H9 (cell line): ENCODE results near the gene PALM3. TPM values are rescaled to one million over a fixed set of nuclear protein-coding genes. Genes with fewer than 3 reads are reported as not detected.

Experiments
- DNase-seq: peaks from one replicate; pipeline ENCODE4 v3.0.0-alpha.2; 2017
- H2AFZ ChIP-seq: one replicate; pipeline ENCODE4 v1.6.1; 2013; ENCODE audit warnings: mild to moderate bottlenecking, low read length, control low read depth, moderate library complexity
- H2AK5ac ChIP-seq: 2 replicates; pipeline ENCODE4 v1.6.1; 2013; ENCODE audit warnings: low read length, control low read depth, mixed read lengths; ENCODE audit not compliant: insufficient read length
- H2BK120ac ChIP-seq: one replicate; pipeline ENCODE4 v1.6.1; 2013; ENCODE audit warnings: low read depth, mild to moderate bottlenecking, low read length, control low read depth, inconsistent platforms; ENCODE audit not compliant: poor library complexity, severe bottlenecking
- H2BK12ac ChIP-seq: 2 replicates; pipeline ENCODE4 v1.6.1; 2013; ENCODE audit warnings: low read length, control low read depth, mixed read lengths, low read depth; ENCODE audit not compliant: insufficient read length
- H2BK15ac ChIP-seq: 2 replicates; pipeline ENCODE4 v1.6.1; 2013; ENCODE audit warnings: low read depth, low read length, control low read depth
- H2BK20ac ChIP-seq: one replicate; pipeline ENCODE4 v1.6.1; 2013; ENCODE audit warnings: low read depth, mild to moderate bottlenecking, low read length, control low read depth, inconsistent platforms; ENCODE audit not compliant: poor library complexity, severe bottlenecking
- H2BK5ac ChIP-seq: 2 replicates; pipeline ENCODE4 v1.6.1; 2013; ENCODE audit warnings: low read length, control low read depth, mixed read lengths; ENCODE audit not compliant: insufficient read length
- H3K14ac ChIP-seq: 2 replicates; pipeline ENCODE4 v1.6.1; 2013; ENCODE audit warnings: low read length, control low read depth; ENCODE audit not compliant: insufficient read depth
- H3K18ac ChIP-seq: 2 replicates; pipeline ENCODE4 v1.6.1; 2013; ENCODE audit warnings: low read depth, mild to moderate bottlenecking, mixed read lengths, low read length, control low read depth; ENCODE audit not compliant: insufficient read length
- H3K23ac ChIP-seq: 2 replicates; pipeline ENCODE4 v1.6.1; 2013; ENCODE audit warnings: low read length, control low read depth, mixed read lengths, low read depth; ENCODE audit not compliant: insufficient read length
- H3K23me2 ChIP-seq: 2 replicates; pipeline ENCODE4 v1.6.1; 2013; ENCODE audit warnings: low read depth, mild to moderate bottlenecking, mixed read lengths, low read length, control low read depth; ENCODE audit not compliant: insufficient read length, poor library complexity, severe bottlenecking
- H3K27ac ChIP-seq: 2 replicates; pipeline ENCODE4 v1.5.1; 2013; ENCODE audit warnings: low read length, control low read depth, mixed read lengths, low read depth; ENCODE audit not compliant: insufficient read length
- H3K27me3 ChIP-seq: 2 replicates; pipeline ENCODE4 v1.6.1; 2013; ENCODE audit warnings: low read length, control low read depth, inconsistent platforms; ENCODE audit not compliant: insufficient read depth
- H3K4ac ChIP-seq: 2 replicates; pipeline ENCODE4 v1.6.1; 2013; ENCODE audit warnings: low read depth, mild to moderate bottlenecking, control low read depth, inconsistent platforms, low read length, moderate library complexity
- H3K4me1 ChIP-seq: 2 replicates; pipeline ENCODE4 v1.6.1; 2013; ENCODE audit warnings: low read length, control low read depth, inconsistent platforms; ENCODE audit not compliant: insufficient read depth
- H3K4me2 ChIP-seq: 2 replicates; pipeline ENCODE4 v1.6.1; 2013; ENCODE audit warnings: low read length, control low read depth, mixed read lengths; ENCODE audit not compliant: insufficient read length, insufficient read depth
- H3K56ac ChIP-seq: 2 replicates; pipeline ENCODE4 v1.6.1; 2013; ENCODE audit warnings: low read depth, mild to moderate bottlenecking, mixed read lengths, low read length, control low read depth; ENCODE audit not compliant: insufficient read length
- H3K79me1 ChIP-seq: 2 replicates; pipeline ENCODE4 v1.6.1; 2013; ENCODE audit warnings: low read depth, mild to moderate bottlenecking, moderate library complexity, low read length, control low read depth, inconsistent platforms; ENCODE audit not compliant: insufficient read depth, poor library complexity, severe bottlenecking
- H3K79me2 ChIP-seq: 2 replicates; pipeline ENCODE4 v1.6.1; 2013; ENCODE audit warnings: low read length, control low read depth, inconsistent platforms; ENCODE audit not compliant: insufficient read depth
- H3K9ac ChIP-seq: 2 replicates; pipeline ENCODE4 v1.6.1; 2013; ENCODE audit warnings: low read length, control low read depth, mixed read lengths; ENCODE audit not compliant: insufficient read length; ENCODE audit errors: extremely low read depth
- H3K9me3 ChIP-seq: one replicate; pipeline ENCODE4 v1.6.1; 2013; ENCODE audit warnings: low read depth, low read length, inconsistent platforms; ENCODE audit not compliant: control insufficient read depth
- H3T11ph ChIP-seq: one replicate; pipeline ENCODE4 v1.6.1; 2013; ENCODE audit warnings: mild to moderate bottlenecking, low read length, control low read depth, inconsistent platforms
- H4K20me1 ChIP-seq: one replicate; pipeline ENCODE4 v1.6.1; 2013; ENCODE audit not compliant: control insufficient read depth, insufficient read length, insufficient read depth
- H4K5ac ChIP-seq: 2 replicates; pipeline ENCODE4 v1.6.1; 2013; ENCODE audit warnings: low read depth, mild to moderate bottlenecking, mixed read lengths, low read length, control low read depth; ENCODE audit not compliant: insufficient read length
- H4K8ac ChIP-seq: replicated peaks from 2 replicates; pipeline ENCODE4 v1.6.1; 2013; ENCODE audit warnings: low read length, control low read depth, mixed read lengths, low read depth; ENCODE audit not compliant: insufficient read length
- H4K91ac ChIP-seq: 2 replicates; pipeline ENCODE4 v1.6.1; 2013; ENCODE audit warnings: low read depth, mild to moderate bottlenecking, moderate library complexity, mixed read lengths, low read length, control low read depth; ENCODE audit not compliant: insufficient read length
- H3K27ac Mint-ChIP-seq, 3 experiments: 2 replicates in 2 of 3; 3 replicates in 1 of 3; pipeline ENCODE4 v1.8.0; 2020 to 2021; ENCODE audit warnings: mixed read lengths in 3 of 3, mild to moderate bottlenecking in 1 of 3, moderate library complexity in 1 of 3
- H3K27me3 Mint-ChIP-seq: 2 replicates; pipeline ENCODE4 v1.8.0; 2021; ENCODE audit warnings: low read depth, mild to moderate bottlenecking, moderate library complexity, mixed read lengths
- H3K36me3 Mint-ChIP-seq, 3 experiments: 2 replicates in 2 of 3; 3 replicates in 1 of 3; pipeline ENCODE4 v1.8.0; 2020 to 2021; ENCODE audit warnings: low read depth in 3 of 3, mixed read lengths in 3 of 3; ENCODE audit not compliant: insufficient read depth in 1 of 3
- H3K4me1 Mint-ChIP-seq, 2 experiments: 2 replicates each; pipeline ENCODE4 v1.8.0; 2020; ENCODE audit warnings: mixed read lengths in 2 of 2
- H3K4me3 Mint-ChIP-seq, 2 experiments: 2 replicates in 1 of 2; 3 replicates in 1 of 2; pipeline ENCODE4 v1.8.0; 2020 to 2021; ENCODE audit warnings: mild to moderate bottlenecking in 2 of 2, mixed read lengths in 2 of 2, moderate library complexity in 1 of 2
- H3K9me3 Mint-ChIP-seq, 2 experiments: 2 replicates in 1 of 2; 3 replicates in 1 of 2; pipeline ENCODE4 v1.8.0; 2020; ENCODE audit warnings: mild to moderate bottlenecking in 2 of 2, mixed read lengths in 2 of 2, moderate library complexity in 1 of 2
- WGBS: extraction: QIAGEN DNeasy Blood & Tissue Kit; methylation state at CpG from one replicate; pipeline ENCODE4 v1.1.7; 2013; ENCODE audit warnings: missing lambda C conversion rate, low lambda C conversion rate, mixed read lengths; ENCODE audit not compliant: insufficient read length; ENCODE audit errors: extremely low coverage; 5-methylcytosine and 5-hydroxymethylcytosine counted together
- total RNA-seq: library from RNA; stranded (reverse); gene quantifications from 2 replicates; pipeline ENCODE4 v1.2.1, GENCODE V29; 2021
- TF ChIP-seq, protein P1 (sequence below): fragments of 200-600 bp; sonication (generic); conservative IDR thresholded peaks from 3 replicates; pipeline ENCODE4 v1.8.0; 2021; ENCODE audit warnings: antibody characterized with exemption, mild to moderate bottlenecking

PALM3 gene
- total RNA-seq, 1 experiment from 2014 or later: 11.5 TPM

- Histone ChIP-seq H3K27me3 (peaks cover 8% of the 10 kb centered on the region), H3K4me1 (no peaks in the 10 kb centered on the region; the same call in 1 of the 2 replicates), H3K79me1 (no peaks in the 10 kb centered on the region), H2AK5ac (no peak overlapping the region), H3K23ac (no peak overlapping the region), H3K9ac (no peak overlapping the region), H3K4ac (no peak overlapping the region), H2BK20ac (no peak overlapping the region), H3K56ac (no peak overlapping the region), H4K8ac (no peak overlapping the region), H3K27ac (no peak overlapping the region), H3K9me3 (no peaks in the 10 kb centered on the region), H3K18ac (no peak overlapping the region), H2BK15ac (no peak overlapping the region), H2BK12ac (no peak overlapping the region), H4K5ac (no peak overlapping the region), H3K79me2 (no peaks in the 10 kb centered on the region), H3K14ac (no peak overlapping the region), H3T11ph (no peak overlapping the region), H2BK120ac (no peak overlapping the region), H4K20me1 (no peaks in the 10 kb centered on the region), H3K4me2 (no peak overlapping the region), H3K23me2 (peaks cover 6% of the 10 kb centered on the region), H2AFZ (no peak overlapping the region), H2BK5ac (no peak overlapping the region), H4K91ac (no peak overlapping the region)
- peaks cover 9 to 18% of the 10 kb centered on the region in 2 experiments for H3K4me1 Mint-ChIP-seq
- H3K27me3 Mint-ChIP-seq: peaks cover 37% of the 10 kb centered on the region
- TF ChIP-seq, protein P1, sequence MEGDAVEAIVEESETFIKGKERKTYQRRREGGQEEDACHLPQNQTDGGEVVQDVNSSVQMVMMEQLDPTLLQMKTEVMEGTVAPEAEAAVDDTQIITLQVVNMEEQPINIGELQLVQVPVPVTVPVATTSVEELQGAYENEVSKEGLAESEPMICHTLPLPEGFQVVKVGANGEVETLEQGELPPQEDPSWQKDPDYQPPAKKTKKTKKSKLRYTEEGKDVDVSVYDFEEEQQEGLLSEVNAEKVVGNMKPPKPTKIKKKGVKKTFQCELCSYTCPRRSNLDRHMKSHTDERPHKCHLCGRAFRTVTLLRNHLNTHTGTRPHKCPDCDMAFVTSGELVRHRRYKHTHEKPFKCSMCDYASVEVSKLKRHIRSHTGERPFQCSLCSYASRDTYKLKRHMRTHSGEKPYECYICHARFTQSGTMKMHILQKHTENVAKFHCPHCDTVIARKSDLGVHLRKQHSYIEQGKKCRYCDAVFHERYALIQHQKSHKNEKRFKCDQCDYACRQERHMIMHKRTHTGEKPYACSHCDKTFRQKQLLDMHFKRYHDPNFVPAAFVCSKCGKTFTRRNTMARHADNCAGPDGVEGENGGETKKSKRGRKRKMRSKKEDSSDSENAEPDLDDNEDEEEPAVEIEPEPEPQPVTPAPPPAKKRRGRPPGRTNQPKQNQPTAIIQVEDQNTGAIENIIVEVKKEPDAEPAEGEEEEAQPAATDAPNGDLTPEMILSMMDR: no peak
- no peak for DNase-seq
- WGBS: no CpG with 5 or more reads among the region's 3 CpGs
- no peaks in the 10 kb centered on the region; a peak in 2 of 5 replicates for H3K9me3 Mint-ChIP-seq
- H3K36me3 Mint-ChIP-seq: peaks cover 12 to 18% (median 15%) of the 10 kb centered on the region in 3 experiments
- no peak overlapping the region; a peak in 1 of 7 replicates for H3K27ac Mint-ChIP-seq
- H3K4me3 Mint-ChIP-seq: no peak overlapping the region
Measured at GRCh38 chr19:14055396-14055795, 6.5 kb downstream of the PALM3 start.
